ENCODE results near the gene ACIN1. TPM values are rescaled to one million over a fixed set of nuclear protein-coding genes. Genes with fewer than 3 reads are reported as not detected.
A peak's percentile ranks its signal among the peaks of the same experiment; 100 is the strongest.

Gene ACIN1
- total and polyA plus RNA-seq, 9 of the 15 experiments (the other 6 are each of a cell fraction or from before 2014, with no cell fraction given), result 5.0 to 196 (median 129) TPM

GRCh38 chr14:23128969-23129758 is 34.2 kb upstream of the ACIN1 start (continued):
- no peak for TF ChIP-seq ZNF318 (IDR thresholded peaks at IDR 0.05; ENCODE audit: borderline replicate concordance in 1 of 2, low read depth in 1 of 2)
- TF ChIP-seq KLF1 (tag; IDR thresholded peaks at IDR 0.05), result no peak
- no peak for TF ChIP-seq ZNF764 (CRISPR knock-in tag; IDR thresholded peaks at IDR 0.05; ENCODE audit: low read depth)
- no peak for TF ChIP-seq ZNF24 (IDR thresholded peaks at IDR 0.05)
- TF ChIP-seq STAT6 (CRISPR knock-in tag; IDR thresholded peaks at IDR 0.05), result no peak
- no peak for TF ChIP-seq PCBP2 (IDR thresholded peaks at IDR 0.05; ENCODE audit: low read depth, low read length, poor library complexity, severe bottlenecking)
- TF ChIP-seq TAF15 (IDR thresholded peaks at IDR 0.05; ENCODE audit: low read depth, low read length), result no peak
- no peak for TF ChIP-seq SIX5 (IDR thresholded peaks at IDR 0.05; ENCODE audit: borderline replicate concordance in 1 of 2, insufficient read depth in 1 of 2, low read depth in 1 of 2, low read length in 2 of 2)
- no peak; the same call in 1 of the 2 replicates for TF ChIP-seq HDAC2 (IDR thresholded peaks at IDR 0.05)
- no peak for TF ChIP-seq GMEB1 (CRISPR knock-in tag; IDR thresholded peaks at IDR 0.05)
- no peak for TF ChIP-seq U2AF2 (optimal IDR thresholded peaks at IDR 0.05; ENCODE audit: low read depth, low read length)
- no peak for TF ChIP-seq TEAD2 (tag; IDR thresholded peaks at IDR 0.05)
- TF ChIP-seq C11orf30 (IDR thresholded peaks at IDR 0.05; ENCODE audit: low read depth), result no peak
- no peak for TF ChIP-seq ATF1 (CRISPR knock-in tag; IDR thresholded peaks at IDR 0.05)
- 0 out of 2 replicates have a peak, but pooled peaks have one; percentile 41 for TF ChIP-seq ATF1 (tag; IDR thresholded peaks at IDR 0.05)

All from K562 (cell line).